ENCODE results near the gene SLC38A11. TPM values are rescaled to one million over a fixed set of nuclear protein-coding genes. Genes with fewer than 3 reads are reported as not detected.

The SLC38A11 gene
- total and polyA plus RNA-seq, 2 of the 8 experiments (the other 6 are each of a cell fraction or from before 2014, with no cell fraction given), result not detected

GRCh38 chr2:164975891-164976290 lies 20.6 kb upstream of the SLC38A11 start (continued):
- TF ChIP-seq JUN (IDR thresholded peaks at IDR 0.05; ENCODE audit: low read depth, low read length) (no peak), BCL11A (IDR thresholded peaks at IDR 0.05; ENCODE audit: low read depth in 2 of 2, low read length in 2 of 2) (no peak)

All from H1 (cell line).